ENCODE results near the gene CPM.

DNA sequence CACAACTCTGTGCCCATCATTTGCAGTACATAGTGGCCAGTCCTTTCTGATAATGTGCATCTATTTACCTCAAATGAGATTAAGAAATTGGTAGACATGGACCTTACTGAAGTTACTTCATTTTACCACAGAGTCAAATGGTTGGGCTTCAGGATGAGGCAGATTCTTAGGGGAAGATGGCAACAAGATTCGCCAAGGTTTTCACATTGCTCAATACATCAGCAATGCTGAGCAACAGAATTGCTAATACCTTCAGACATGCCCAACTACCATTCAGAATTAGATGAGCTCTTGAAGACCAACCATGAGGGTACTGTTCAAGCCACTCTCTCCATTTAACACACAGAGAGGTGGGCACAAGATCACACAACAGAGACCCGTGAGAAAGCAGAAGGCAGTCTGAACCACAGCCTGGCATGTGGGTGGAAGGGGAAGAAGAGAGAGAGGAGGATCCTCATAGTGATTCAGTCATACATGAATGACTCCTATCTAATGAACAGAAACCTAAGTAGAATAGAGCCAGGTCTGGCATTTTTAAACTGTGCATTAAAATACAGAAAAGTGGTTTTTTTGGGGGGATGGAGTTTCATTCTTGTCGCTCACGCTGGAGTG, 28.5 kb downstream of the CPM start:
- TF ChIP-seq, protein P1, sequence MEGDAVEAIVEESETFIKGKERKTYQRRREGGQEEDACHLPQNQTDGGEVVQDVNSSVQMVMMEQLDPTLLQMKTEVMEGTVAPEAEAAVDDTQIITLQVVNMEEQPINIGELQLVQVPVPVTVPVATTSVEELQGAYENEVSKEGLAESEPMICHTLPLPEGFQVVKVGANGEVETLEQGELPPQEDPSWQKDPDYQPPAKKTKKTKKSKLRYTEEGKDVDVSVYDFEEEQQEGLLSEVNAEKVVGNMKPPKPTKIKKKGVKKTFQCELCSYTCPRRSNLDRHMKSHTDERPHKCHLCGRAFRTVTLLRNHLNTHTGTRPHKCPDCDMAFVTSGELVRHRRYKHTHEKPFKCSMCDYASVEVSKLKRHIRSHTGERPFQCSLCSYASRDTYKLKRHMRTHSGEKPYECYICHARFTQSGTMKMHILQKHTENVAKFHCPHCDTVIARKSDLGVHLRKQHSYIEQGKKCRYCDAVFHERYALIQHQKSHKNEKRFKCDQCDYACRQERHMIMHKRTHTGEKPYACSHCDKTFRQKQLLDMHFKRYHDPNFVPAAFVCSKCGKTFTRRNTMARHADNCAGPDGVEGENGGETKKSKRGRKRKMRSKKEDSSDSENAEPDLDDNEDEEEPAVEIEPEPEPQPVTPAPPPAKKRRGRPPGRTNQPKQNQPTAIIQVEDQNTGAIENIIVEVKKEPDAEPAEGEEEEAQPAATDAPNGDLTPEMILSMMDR (IDR thresholded peaks at IDR 0.05; ENCODE audit: insufficient read depth, low read length): no peak
- no peak for TF ChIP-seq GABPA (IDR thresholded peaks at IDR 0.05; ENCODE audit: low read depth)

Measured in HL-60 (cell line).